GM12892 (cell line): Measurements from ENCODE around the gene SEMA5B.

Source experiments
- POLR2A ChIP-seq: IDR thresholded peaks from 2 replicates; pipeline ENCODE4 v1.6.1; 2011; ENCODE audit warnings: low read depth, low read length, control low read depth
- POLR2AphosphoS5 ChIP-seq: IDR thresholded peaks from 2 replicates; pipeline ENCODE4 v1.6.1; 2011; ENCODE audit warnings: low read depth, low read length, control low read depth

- TF ChIP-seq POLR2AphosphoS5 (no peak), POLR2A (no peak)
Observed at GRCh38 chr3:122985539-122985938, 42.0 kb downstream of the SEMA5B start.
